Right cardiac atrium (tissue), 5 donors: ENCODE data around the gene FHOD3. TPM values are rescaled to one million over a fixed set of nuclear protein-coding genes. Genes with fewer than 3 reads are reported as not detected.

Experiments
- ATAC-seq, 2 donors: fragments of 200-7000 bp; cut with Tn5 transposase; one replicate each; pipeline versions ENCODE4 v1.8.0 to v1.9.1; 2020; ENCODE audit warnings: moderate library complexity in 2 of 2, mild to moderate bottlenecking in 1 of 2
- DNase-seq, 3 donors: peaks; one replicate each; pipeline ENCODE4 v3.0.0-alpha.2; 2020
- H3K27ac ChIP-seq: one replicate; pipeline ENCODE4 v1.5.1; 2013; ENCODE audit warnings: mild to moderate bottlenecking, low read length, control low read depth, moderate library complexity
- H3K27me3 ChIP-seq: one replicate; pipeline ENCODE4 v1.6.1; 2013; ENCODE audit not compliant: control insufficient read depth, insufficient read depth
- H3K4me1 ChIP-seq: one replicate; pipeline ENCODE4 v1.6.1; 2013; ENCODE audit warnings: low read length; ENCODE audit not compliant: control insufficient read depth, insufficient read depth
- H3K4me3 ChIP-seq: one replicate; pipeline ENCODE4 v1.5.1; 2013; ENCODE audit warnings: low read length, control low read depth
- H3K9me3 ChIP-seq: one replicate; pipeline ENCODE4 v1.6.1; 2013; ENCODE audit warnings: low read length; ENCODE audit not compliant: control insufficient read depth
- WGBS: extraction: QIAGEN DNeasy Blood & Tissue Kit; methylation state at CpG from one replicate; pipeline ENCODE4 v1.1.7; 2013; 5-methylcytosine and 5-hydroxymethylcytosine counted together
- intact Hi-C, 4 donors: fragments of 100-400 bp; cut with DNase I; formaldehyde crosslinking; loops; one replicate each; pipeline versions ENCODE4 v1.11.0 to v1.14.0; 2022 to 2023
- polyA plus RNA-seq: library from polyadenylated mRNA; stranded (reverse); fragments of 200-250 nt; gene quantifications from one replicate; pipeline ENCODE4 v1.2.3, GENCODE V29; 2013
- total RNA-seq, 4 donors: library from RNA; stranded (reverse); fragmentation: NEBNext Ultra II Directional; extraction: Animal tissue kit (Norgen Biotek cat#: 25700); gene quantifications; one replicate each; pipeline ENCODE4 v1.2.1, GENCODE V29; 2021
- donor health status: healthy with polysubstance abuse.
- donor health status: DM: no; HTN: yes; CAD: no.
- donor health status: DM: no; HTN: no; CAD: no.
- donor health status: DM: no; HTN: yes; CAD: no; lungs with severe emphysema.
- donor health status: DM: yes; HTN: yes; CAD: no.

FHOD3 gene
- total and polyA plus RNA-seq, 5 donors, result 118 to 157 (median 138) TPM

DNA sequence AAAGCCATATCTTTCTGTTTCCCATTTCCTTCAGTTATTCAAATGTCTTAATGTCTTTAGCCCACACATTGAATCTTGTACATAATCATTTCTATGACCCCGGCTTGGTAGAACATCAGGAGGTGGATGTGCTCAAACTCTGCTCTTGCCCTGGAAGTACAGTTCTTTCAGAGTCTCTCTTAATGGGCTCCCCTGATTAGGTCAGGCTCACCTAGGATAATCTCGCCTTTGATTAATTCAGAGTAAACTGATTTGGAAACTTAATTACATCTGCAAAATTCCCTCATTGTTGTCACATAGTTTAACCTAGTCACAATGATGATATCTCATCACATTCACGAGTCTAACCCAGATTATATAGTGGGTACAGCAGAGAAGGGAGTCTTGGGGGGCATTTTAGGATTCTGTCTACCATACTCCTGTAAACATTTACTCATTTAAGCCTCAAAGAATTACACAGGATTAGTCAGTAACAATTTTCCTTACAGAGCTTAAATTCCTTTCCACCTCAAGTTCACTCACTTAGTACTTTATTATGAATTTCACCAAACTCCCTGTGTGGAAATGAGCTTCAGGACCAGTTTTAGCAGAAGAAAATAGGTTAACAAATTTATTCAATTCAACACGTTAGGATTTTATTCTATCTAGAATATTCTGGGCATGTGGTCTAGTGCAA is 135.5 kb downstream of the FHOD3 start:
- no peak overlapping the region for H3K4me3 ChIP-seq
- ATAC-seq (no peak), DNase-seq (no peak)
- H3K27me3 ChIP-seq, result no peaks in the 10 kb centered on the region
- H3K9me3 ChIP-seq, result no peaks in the 10 kb centered on the region
- intact Hi-C loops, result no loop called here
- no peaks in the 10 kb centered on the region for H3K4me1 ChIP-seq
- H3K27ac ChIP-seq, result no peak overlapping the region
- 74% methylated on average over 4 of the region's 4 CpGs for WGBS

- peaks cover 11% of the 10 kb centered on the region for H3K4me1 ChIP-seq
- DNase-seq, result no peak
- no peak for ATAC-seq
- no peak overlapping the region for H3K4me3 ChIP-seq
- no peaks in the 10 kb centered on the region for H3K9me3 ChIP-seq
- H3K27me3 ChIP-seq, result no peaks in the 10 kb centered on the region
- WGBS, result 83% methylated on average over 5 of the region's 5 CpGs
- H3K27ac ChIP-seq, result no peak overlapping the region
- intact Hi-C loops, result no loop called here
These were observed 138.9 kb downstream of the FHOD3 start for GRCh38 chr18:36436387-36436786.

DNA sequence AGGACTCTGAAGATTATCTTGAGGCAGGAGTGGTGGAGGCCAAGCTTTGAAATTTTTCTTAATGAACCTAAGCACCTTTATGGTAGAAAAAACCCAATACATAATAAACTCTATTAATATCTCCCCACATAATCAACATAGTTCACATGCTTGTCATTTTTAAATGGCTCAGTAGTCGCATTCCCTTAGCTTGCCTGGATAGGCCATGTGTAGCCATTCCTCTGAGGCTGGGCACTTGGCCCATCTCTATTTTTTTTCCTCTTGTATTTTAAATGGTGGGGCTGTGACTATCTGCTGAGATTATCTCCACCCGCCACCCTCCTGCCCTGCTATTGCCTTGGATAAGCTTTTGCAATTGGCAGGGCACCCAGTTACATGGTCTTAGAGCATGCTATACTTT is 143.1 kb downstream of the FHOD3 start:
- no peaks in the 10 kb centered on the region for H3K27me3 ChIP-seq
- no peaks in the 10 kb centered on the region for H3K9me3 ChIP-seq
- peaks cover 11% of the 10 kb centered on the region for H3K4me1 ChIP-seq
- H3K27ac ChIP-seq, result peak overlapping the region; percentile 94
- DNase-seq, result no peak
- intact Hi-C loops, result no loop called here
- no peak for ATAC-seq
- 57% methylated on average over 2 of the region's 2 CpGs for WGBS
- H3K4me3 ChIP-seq, result no peak overlapping the region

- Histone ChIP-seq H3K4me3 (no peak overlapping the region), H3K27me3 (no peaks in the 10 kb centered on the region), H3K9me3 (no peaks in the 10 kb centered on the region), H3K4me1 (peaks cover 17% of the 10 kb centered on the region), H3K27ac (peak overlapping the region; percentile 94)
- ATAC-seq (peak; percentile 69 to 76), DNase-seq (no peak)
- intact Hi-C loops, result no loop called here
- WGBS, result 26% methylated on average over 9 of the region's 9 CpGs
These were observed 144.1 kb downstream of the FHOD3 start for GRCh38 chr18:36441426-36442240.

DNA sequence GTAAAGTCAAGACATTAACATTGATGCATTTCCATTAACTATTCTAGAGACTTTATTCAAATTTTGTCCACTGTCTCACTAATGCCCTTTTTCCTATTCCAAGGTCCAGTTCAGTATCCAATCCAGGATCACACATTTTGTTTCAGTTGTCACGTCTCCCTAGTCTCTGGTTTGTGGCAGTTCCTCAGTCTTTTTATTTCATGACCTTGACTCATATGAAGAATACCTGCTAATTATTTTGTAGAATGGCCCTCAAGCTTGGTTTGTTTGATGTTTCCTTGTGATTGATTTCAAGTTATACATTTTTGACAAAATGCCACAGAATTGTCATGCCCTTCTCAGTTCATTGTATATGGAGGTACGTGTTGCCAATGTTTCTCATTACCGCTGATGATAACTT is 145.2 kb downstream of the FHOD3 start:
- DNase-seq (no peak), ATAC-seq (no peak)
- intact Hi-C loops, result no loop called here
- Histone ChIP-seq H3K27ac (no peak overlapping the region), H3K4me3 (no peak overlapping the region), H3K9me3 (no peaks in the 10 kb centered on the region), H3K27me3 (no peaks in the 10 kb centered on the region), H3K4me1 (peaks cover 17% of the 10 kb centered on the region)
- WGBS, result 84% methylated on average over 3 of the region's 3 CpGs

DNA sequence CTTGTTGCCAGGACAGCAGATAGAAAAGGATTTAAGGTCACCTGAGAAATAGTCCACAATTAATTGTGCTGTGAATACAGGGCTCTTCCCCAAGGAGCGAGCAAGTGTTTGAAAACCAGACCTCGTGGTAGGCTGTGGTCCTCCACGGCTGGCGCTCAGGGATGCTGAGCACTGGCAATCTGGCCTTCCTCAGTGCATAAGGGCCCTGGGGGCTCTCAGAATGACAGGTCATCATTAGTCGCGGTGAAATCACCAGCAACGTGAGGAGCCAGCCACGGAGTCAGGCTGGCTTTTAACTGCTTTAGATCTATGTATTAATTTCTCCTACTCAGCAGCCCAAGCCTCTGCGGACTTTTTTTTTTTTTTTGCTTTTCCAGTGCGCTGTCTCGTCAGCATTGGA is 148.5 kb downstream of the FHOD3 start:
- DNase-seq, result no peak
- intact Hi-C loops, result no loop called here
- Histone ChIP-seq H3K4me1 (peaks cover 13% of the 10 kb centered on the region), H3K27ac (peak overlapping the region; percentile 70), H3K9me3 (no peaks in the 10 kb centered on the region), H3K4me3 (no peak overlapping the region), H3K27me3 (no peaks in the 10 kb centered on the region)
- WGBS, result 53% methylated on average over 11 of the region's 11 CpGs
- peak in 1 of 2 donors; percentile 16 for ATAC-seq

DNA sequence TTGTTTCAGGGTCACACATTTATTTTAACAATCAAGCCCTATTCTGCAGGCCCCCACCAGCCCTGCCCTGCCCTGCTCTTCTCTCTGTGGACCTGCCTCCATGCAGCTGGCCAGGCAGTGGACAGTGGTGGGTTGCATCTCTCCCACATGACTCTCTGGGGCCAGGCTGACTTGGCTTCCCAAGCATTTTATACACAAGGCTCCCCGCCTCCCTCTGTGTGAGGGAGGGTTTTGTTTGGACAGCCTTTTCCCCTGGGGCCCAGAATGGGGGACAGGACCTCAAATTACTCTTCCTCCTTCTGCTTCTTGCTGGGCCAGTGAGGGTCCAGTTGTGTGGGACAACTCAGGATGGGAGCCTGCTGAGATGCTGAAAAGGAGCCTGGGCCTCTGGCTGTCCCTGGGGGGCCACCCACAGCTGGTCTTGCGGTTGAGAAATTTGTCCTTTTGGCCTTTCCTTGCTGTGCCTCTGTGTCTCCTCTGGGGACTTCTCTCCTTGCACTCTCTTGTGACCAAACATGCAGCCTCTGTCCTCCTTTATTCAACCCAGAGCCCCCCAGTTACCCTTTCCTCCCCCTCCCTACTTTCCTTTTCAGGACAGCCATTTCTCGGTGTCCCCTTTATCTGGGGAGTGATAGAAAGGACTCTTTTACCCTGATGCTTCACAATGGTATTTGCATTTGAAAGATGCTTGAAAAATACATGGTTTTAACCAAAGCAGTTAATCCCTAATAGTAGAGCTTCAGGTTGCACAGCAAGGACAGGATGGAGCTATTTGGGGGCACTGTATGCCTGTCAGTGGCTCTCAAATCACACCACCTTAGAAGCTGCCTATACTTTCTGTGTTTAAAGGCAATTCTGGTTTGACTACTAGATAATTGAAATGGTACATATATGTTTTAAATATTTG is 151.1 kb downstream of the FHOD3 start:
- no peak for DNase-seq
- peak; percentile 32 for ATAC-seq
- Histone ChIP-seq H3K27ac (no peak overlapping the region), H3K9me3 (no peaks in the 10 kb centered on the region), H3K4me1 (peaks cover 17% of the 10 kb centered on the region), H3K27me3 (no peaks in the 10 kb centered on the region), H3K4me3 (no peak overlapping the region)
- intact Hi-C loops, result no loop called here
- WGBS, result 53% methylated on average over 3 of the region's 3 CpGs

GRCh38 chr18:36449451-36449850 is 151.9 kb downstream of the FHOD3 start:
- ATAC-seq, result no peak
- Histone ChIP-seq H3K4me1 (peaks cover 21% of the 10 kb centered on the region), H3K9me3 (no peaks in the 10 kb centered on the region), H3K4me3 (no peak overlapping the region), H3K27me3 (no peaks in the 10 kb centered on the region), H3K27ac (no peak overlapping the region)
- intact Hi-C loops, result no loop called here
- DNase-seq, result no peak
- 34% methylated on average over 2 of the region's 2 CpGs for WGBS

DNA sequence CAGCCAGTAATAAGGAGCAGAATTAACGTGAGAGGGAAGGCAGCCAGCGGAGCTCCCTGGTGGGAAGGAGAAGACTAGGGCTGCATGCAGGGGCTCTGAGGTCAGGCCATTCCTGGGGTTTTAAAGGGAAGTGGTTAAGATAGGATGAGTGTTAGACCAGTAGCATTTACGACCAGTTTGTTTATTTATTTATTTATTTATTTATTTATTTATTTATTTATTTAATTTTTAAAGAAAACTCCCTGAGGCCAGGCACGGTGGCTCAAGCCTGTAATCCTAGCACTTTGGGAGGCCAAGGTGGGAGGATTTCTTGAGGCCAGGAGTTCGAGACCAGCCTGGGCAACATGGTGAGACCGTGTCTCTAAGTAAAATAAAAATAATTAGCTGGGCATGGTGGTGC is 152.8 kb downstream of the FHOD3 start:
- Histone ChIP-seq H3K4me3 (no peak overlapping the region), H3K27ac (no peak overlapping the region), H3K4me1 (peaks cover 21% of the 10 kb centered on the region), H3K9me3 (no peaks in the 10 kb centered on the region), H3K27me3 (no peaks in the 10 kb centered on the region)
- WGBS, result 70% methylated on average over 6 of the region's 6 CpGs
- ATAC-seq (no peak), DNase-seq (no peak)
- intact Hi-C loops, result no loop called here

DNA sequence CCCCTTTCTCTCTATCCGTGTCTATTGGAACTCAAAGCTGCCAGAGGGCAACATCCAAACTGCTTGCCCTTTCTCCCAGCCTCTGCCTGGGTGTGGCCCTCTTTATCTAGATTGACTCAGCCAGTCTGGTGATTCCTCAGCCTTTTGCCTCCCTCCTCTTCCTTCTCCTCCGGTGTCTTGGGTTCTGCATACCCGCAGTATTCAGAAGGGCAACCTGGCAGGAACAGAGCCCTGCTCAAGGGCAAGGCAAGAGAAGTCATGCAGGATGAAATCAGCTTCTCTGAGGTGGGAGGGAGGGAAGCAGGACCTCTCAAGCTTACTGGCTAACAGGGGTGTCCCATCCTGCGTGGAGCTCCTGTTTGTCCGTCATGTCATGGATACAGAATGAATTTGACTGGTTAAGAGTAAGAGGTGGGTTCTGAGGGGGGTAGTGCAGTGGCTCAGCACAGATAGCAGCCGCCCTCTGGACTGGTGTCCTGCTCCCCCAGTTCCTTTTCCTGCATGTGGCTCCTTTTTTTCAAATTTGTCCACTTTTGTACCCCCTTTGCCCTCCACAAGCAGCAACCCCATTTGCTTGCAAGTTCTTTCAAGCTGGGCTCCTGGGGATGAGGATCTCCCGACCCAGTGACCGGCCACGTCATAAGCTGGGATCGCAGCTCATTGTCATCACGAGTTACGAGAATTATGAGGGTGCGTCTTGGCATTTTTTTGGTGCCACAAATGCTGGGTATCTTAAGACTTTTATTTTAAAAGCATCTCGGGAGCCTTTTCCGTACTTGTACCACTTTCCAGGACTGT is 154.1 kb downstream of the FHOD3 start:
- ATAC-seq (no peak), DNase-seq (no peak)
- no peak overlapping the region for H3K4me3 ChIP-seq
- peak overlapping the region; percentile 49 for H3K27ac ChIP-seq
- intact Hi-C loops, result no loop called here
- H3K27me3 ChIP-seq, result no peaks in the 10 kb centered on the region
- H3K4me1 ChIP-seq, result peaks cover 20% of the 10 kb centered on the region
- WGBS, result 78% methylated on average over 15 of the region's 15 CpGs
- H3K9me3 ChIP-seq, result no peaks in the 10 kb centered on the region
